Sigmoid colon (tissue), 4 donors: ENCODE results near the gene RFT1.

Experiments
- EP300 ChIP-seq, 4 donors: sonication (generic); formaldehyde crosslinking; IDR thresholded peaks; one replicate each; pipeline ENCODE4 v1.6.1; 2017; ENCODE audit warnings: antibody characterized with exemption in 4 of 4
- POLR2A ChIP-seq, 2 donors: fragments of 450-650 bp; IDR thresholded peaks; one replicate each; pipeline ENCODE4 v1.6.1; 2016; ENCODE audit warnings: antibody characterized with exemption in 2 of 2, mild to moderate bottlenecking in 2 of 2, moderate library complexity in 2 of 2
- POLR2AphosphoS5 ChIP-seq, 4 donors: sonication (generic); formaldehyde crosslinking; IDR thresholded peaks; one replicate each; pipeline ENCODE4 v1.6.1; 2017; ENCODE audit warnings: antibody characterized with exemption in 4 of 4
- TF ChIP-seq, protein P1 (sequence below), 4 experiments: fragments of 450-650 bp in 3 of 4; fragments of 200-600 bp in 1 of 4; IDR thresholded peaks; one replicate each; pipeline ENCODE4 v1.5.1; 2016 to 2019; ENCODE audit warnings: antibody characterized with exemption in 4 of 4, mild to moderate bottlenecking in 3 of 4, moderate library complexity in 2 of 4

DNA sequence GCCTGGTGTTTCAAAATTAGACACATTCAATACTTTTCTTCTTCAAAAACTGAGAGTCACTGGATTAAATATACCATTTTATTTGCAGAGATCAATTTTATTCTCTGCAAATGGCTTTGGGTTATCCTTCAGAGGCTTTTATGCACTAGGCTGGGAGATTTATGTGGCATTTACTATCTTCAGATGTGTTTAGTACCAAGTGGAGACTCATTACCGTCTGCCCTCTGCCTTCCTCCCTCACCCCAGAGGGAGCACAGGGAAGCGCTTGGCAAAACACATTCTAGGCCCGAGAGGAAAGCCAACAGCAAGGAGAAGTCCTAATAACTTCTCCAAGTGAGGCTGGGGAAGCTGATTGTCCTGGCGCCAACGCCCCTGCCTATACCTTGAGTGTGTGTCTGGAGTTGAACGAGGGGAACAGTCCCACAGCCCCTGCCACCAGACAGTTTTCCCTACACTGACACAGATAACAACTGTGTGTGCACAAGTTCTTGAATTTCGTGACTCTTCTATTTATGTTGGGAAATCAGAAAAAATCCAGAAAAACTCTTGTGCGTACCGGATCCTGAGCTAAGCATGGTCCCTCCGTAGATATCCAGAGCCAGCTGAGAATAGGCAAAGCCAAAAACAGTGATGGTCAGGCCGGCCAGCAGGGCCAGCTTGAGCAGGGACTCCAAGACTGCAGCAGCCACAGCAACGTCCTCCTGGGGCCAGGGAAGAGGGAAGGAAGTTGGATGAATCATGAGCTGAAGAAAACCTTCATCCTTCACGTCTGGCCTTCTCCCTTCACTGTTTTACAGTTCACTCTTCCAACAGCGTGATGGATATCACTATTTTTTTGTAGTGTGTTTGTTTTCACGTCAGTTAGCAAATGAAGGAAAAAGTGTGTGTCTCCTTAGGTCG lies 26.6 kb downstream of the RFT1 start:
- TF ChIP-seq, protein P1, sequence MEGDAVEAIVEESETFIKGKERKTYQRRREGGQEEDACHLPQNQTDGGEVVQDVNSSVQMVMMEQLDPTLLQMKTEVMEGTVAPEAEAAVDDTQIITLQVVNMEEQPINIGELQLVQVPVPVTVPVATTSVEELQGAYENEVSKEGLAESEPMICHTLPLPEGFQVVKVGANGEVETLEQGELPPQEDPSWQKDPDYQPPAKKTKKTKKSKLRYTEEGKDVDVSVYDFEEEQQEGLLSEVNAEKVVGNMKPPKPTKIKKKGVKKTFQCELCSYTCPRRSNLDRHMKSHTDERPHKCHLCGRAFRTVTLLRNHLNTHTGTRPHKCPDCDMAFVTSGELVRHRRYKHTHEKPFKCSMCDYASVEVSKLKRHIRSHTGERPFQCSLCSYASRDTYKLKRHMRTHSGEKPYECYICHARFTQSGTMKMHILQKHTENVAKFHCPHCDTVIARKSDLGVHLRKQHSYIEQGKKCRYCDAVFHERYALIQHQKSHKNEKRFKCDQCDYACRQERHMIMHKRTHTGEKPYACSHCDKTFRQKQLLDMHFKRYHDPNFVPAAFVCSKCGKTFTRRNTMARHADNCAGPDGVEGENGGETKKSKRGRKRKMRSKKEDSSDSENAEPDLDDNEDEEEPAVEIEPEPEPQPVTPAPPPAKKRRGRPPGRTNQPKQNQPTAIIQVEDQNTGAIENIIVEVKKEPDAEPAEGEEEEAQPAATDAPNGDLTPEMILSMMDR (IDR thresholded peaks at IDR 0.05), result no peak
- TF ChIP-seq EP300 (IDR thresholded peaks at IDR 0.05), result no peak
- TF ChIP-seq POLR2A (IDR thresholded peaks at IDR 0.05), result no peak
- TF ChIP-seq POLR2AphosphoS5 (IDR thresholded peaks at IDR 0.05), result no peak
